GM21367 (cell line): ENCODE results near the gene EFNA3.

Experiments used
- ATAC-seq: cut with Tn5 transposase; IDR thresholded peaks from one replicate; pipeline ENCODE4 v1.9.1; 2021; ENCODE audit not compliant: unreplicated experiment

Gene EFNA3

DNA sequence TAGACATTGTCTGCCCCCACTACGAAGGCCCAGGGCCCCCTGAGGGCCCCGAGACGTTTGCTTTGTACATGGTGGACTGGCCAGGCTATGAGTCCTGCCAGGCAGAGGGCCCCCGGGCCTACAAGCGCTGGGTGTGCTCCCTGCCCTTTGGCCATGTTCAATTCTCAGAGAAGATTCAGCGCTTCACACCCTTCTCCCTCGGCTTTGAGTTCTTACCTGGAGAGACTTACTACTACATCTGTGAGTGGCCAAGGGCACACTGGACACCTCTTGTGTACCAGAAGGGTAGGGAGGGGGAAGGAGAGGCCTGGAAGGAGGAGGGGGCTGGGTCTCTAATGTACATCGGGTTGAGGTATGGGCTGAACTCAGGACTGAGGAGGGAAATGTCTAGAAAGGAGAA, 11.9 kb upstream of the EFNA3 start:
- no peak for ATAC-seq

DNA sequence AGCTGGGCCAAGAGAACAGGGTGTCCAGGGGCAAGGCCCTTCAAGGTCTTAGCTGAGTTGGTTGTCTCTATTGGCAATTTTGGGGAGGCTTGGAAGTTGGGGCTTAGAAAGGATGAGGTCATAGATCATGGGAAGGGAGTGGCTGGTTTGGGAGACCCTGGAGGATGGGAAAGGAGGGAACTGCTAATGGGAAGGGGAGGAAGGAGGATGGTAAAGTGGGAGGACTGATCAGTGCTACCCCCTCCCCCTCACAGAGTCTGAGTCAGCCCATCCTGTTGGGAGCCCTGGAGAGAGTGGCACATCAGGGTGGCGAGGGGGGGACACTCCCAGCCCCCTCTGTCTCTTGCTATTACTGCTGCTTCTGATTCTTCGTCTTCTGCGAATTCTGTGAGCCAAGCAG, 10.0 kb upstream of the EFNA3 start:
- ATAC-seq = no peak

DNA sequence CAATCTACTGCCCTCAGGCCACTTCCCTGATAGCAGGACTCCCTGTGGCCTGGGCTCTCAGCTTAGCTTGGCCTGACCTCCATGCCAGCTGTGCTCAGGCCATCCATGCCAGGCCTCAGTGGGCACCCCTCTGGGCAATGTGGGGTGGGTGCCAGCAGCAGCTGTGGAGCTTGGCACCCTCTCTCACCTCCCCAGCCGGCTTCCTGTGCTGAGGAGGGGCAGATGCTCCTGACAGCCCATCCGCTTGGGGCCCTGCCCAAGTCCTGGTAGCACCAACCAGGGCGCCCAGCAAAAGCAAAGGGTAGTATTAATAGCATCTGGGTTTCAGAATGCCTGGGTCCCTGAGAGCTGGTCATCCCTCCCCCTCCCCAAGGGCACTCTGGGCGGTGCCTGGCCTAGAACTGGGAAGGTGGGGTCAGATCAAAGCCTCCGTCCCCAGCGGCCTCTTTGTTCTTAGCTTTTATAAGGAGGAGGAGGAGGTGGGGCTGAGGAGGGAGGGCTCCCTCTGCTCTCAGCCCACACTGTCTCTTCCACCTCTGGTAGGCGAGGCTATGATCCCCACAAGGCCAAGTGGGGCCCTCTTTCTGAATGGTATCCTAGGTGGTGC, 9.0 kb upstream of the EFNA3 start:
- no peak for ATAC-seq

DNA sequence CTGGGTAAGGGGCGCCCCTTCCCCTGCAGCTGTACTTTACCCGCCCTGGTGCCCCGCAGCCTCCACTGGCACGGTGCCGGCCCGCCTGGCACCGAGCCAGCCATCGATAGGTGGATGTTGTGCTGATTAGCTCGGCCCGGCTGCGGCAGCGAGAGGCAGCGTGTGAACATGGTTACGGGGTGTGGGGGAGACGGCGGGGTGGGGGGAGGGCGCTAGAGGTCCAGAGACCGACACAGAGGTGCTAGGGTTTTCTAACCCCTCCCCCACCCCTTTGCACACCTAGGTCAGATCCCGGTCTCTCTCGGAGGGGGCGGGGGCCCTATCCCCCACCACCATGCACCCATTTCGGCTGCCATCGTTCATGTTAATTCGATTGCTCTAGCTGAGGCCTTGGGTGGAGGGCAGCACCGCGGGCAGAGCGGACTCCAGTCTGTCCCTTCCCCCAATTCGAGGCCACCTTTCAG, 8.4 kb upstream of the EFNA3 start:
- ATAC-seq = no peak

DNA sequence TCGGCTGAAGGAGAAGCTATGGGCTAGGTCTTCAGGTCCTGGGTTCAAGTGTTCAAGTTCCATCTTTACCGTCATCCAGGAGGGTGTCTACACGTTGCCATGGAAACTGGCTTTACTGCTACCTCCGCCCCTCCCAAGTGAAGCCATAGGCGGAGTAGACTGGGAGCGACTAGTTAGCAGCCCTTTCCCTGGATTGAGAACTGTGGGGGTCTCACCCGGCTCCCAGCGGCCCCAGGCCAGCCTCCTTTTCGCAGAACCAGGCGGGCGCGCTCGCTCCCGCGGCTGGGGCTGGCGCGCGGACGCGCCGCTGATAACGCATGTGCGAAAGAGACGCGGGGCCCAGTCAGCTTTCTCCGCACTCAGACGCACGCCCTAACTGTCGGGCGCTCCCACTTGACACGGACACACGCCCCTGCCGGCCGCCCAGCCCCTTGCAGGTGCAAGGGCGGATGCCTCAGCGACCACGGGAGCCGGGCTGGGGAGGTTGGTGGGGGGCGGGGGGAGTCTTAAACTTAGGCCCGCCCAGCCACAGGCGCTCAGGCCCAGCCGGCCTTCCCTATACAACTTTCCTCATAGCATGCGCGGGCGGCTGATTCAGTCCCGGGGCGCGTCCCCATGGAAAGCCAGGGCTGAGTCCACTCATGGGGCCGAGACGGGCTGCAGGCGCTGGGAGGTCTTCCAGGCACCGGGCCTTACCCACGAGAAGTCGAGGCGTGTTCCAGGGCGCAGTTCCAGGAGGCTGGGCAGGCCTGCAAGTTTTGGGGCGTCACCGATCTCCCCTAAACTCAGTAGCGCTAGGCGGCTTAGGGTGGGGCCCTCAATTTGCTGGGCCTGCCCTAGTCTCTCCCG, 7.7 kb upstream of the EFNA3 start:
- ATAC-seq = no peak

DNA sequence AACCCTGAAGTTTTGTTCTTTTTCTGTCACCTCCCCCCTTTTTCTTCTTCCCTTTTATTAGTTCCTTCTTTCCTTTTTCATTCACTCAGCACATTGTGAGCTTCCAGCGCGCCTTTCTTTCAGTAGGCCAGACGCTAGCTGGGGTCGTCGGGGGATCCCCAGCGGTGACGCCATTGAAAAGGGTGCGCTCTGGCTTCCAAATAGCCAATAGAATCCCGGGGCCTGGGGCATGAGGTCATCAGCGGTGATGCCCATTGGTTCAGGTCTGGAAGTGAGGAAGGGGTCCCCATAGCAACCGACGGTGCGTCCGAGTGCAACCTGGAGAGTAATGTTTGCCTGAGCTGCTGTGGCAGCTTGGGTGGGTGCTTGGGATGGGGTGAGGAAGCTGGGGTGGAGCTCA, 6.9 kb upstream of the EFNA3 start:
- ATAC-seq = no peak

DNA sequence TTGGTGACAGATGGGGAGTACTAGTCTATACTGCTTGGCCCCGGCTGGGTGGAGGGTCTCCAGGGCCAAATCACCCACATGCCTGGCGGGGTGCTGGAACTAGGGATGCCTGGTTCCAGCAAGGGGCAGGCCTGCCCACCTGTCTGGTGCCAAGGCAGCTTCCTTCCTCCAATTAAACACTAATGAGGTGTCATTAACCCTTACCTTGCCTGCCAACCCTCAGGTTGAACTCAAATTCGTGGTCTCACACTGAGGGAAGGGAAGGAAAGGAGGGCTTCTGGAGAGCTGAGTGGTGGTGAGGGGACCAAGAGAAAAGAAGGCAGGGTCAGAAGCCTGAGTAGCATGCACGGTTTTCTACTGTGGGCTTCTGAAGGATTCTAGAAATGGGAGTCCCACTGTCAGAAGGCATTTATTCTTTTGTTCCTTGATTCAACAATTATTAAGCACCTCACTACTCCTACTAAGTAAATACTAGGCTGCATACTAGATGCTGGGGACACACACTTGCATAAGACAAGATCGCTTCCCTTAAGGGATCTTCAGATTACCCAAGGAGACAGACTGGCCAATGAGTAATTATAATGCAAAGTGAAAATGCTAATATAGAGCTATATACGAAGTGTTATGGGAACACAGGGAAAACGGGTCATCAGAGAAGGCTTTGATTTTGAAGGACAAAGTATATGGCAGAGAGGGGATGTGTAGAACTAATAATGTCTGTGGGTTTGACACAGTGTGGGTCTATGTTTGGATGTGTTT, 5.9 kb upstream of the EFNA3 start:
- no peak for ATAC-seq

DNA sequence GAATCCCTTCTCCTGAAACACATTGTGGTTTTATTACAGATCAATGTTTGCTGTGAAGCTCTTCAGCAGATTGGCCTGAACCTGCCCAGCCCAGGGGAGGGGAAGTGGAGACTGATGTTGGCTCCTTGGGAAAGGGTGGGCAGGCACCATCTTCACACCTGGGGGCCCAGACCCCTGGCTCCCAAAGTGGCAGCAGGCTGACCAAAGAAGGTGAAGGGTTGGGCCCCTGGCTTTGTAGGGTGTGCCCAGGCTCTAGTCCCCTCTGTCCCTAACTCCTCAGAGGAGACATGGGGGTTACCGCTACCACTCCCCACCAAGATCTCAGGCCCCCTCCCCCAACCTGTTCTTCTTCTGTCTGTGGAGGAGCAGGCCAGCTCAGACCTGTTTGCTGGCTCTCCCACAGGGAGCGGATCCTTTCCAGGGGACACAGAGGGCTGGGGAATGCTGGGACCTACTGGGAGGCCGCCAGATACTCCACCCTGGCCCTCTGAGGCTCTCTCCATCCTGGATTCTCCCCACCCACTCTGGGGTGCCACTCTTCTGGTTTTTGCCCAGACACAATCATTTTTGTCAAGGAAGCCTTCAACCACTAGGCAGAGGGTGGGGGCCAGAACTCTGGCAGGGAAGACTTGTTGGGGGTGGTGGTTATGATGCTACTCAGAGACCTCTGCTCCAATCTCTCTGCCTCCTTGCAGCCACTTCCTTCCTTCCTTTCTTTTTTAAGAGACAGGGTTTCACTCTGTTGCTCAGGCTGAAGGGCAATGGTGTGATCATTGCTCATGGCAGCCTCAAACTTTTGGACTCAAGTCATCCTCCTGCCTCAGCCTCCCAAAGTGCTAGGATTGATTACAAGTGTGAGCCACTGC, 5.0 kb upstream of the EFNA3 start:
- ATAC-seq = no peak

DNA sequence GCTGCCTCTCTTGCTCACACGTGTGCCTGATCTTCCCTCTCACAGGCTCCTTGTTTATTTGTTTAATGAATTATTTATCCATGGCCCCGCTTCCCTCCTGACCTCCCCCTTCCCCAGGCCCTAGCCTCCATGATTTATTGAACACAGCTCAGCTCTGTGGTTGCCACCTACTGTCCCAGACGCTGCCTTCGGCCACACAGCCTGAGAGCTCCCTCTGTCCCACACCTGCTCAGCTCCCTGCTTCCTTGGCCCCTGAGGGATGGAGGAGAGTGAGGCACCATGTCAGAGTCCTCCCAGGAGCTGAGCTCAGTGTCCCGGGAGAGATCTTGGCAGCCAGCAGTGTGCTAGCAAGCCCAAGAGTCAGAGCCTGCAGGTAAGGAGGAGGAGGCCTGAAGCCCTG, 3.1 kb upstream of the EFNA3 start:
- no peak for ATAC-seq

DNA sequence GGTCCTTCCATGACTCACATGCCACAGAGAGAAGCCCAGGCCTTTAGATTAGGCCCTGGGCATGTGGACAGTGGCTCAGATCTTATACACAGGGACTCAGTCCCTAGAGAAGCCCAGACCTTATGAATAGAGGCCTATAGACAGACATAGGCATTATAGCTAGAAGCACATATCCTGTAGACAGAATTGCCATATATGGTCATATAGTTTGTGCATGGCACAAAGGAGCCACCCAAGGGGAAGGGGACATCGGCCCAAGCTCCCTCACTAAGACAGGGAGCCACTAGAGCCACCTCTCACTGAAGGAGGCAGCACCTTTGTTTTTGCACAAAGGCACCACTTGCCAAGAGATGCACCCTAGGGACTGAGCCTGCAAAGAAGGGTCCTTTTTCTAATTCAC, 2.3 kb upstream of the EFNA3 start:
- ATAC-seq = no peak

DNA sequence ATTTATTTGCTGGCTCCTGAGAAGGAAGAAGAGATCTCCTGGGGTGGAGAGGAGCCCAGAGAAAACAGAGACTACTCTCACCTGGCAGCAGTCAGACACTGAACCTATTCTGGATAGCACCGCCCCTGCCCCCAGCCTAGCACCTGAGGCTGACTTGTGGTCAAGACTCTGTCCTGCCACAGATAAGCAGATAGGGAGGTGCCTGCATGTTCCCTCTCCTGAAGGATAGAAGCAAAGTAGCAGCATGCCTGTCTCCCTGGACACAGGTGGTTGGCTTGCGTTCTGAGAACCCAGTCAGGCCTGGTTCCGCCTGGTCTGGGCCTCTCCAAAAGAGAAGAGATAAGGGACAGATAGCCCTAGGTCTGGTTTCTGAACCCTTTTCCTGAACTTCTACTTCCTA, 1.3 kb upstream of the EFNA3 start:
- ATAC-seq = no peak

DNA sequence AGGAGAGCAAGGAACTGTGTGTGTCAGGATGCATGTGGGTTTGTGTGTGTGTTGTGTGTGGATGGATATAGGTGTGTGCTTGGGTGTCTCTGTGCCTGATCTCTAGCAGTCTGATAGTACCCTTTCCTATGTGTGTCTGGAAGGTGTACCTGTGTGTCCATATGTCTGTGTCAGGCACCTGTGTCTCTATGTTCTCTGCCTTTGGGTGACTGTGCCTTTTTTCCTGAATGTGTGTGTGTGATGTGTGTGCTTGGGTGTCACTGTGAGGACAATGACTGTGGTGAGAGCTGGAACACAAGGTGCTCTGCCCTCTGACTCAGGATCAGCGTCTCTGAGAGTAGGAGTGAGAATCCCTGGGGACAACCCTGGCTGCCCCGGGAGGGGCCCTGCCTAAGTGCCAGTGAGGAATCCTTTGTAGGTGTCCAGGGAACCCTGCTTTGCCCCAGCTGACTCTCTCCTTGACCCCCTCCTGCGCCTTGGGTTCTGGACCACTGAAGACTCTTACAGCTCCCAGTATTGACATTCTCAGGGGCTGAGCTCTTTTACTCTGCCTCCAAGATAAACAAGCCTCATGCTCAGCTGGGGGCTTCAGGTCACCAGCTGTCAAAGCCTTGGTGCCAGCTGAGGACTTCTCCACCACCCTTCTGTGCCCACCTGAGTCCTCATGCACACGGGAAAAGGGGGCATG, 735 bp upstream of the EFNA3 start:
- ATAC-seq = no peak

DNA sequence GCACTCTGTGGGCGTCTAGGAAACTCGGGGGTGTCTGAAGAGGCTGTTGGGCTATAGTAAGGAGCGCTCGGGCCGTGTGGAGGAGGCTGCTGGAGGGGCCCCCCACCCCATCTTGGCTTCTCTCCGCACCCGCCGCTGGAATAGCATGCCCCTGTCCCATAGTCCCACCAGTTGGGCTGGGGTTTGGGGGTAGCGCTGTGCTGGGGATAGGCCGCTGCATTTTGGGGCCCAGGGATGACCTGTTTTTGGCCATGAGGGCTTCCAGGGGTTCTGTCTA, 511 bp downstream of the EFNA3 start:
- ATAC-seq = no peak

DNA sequence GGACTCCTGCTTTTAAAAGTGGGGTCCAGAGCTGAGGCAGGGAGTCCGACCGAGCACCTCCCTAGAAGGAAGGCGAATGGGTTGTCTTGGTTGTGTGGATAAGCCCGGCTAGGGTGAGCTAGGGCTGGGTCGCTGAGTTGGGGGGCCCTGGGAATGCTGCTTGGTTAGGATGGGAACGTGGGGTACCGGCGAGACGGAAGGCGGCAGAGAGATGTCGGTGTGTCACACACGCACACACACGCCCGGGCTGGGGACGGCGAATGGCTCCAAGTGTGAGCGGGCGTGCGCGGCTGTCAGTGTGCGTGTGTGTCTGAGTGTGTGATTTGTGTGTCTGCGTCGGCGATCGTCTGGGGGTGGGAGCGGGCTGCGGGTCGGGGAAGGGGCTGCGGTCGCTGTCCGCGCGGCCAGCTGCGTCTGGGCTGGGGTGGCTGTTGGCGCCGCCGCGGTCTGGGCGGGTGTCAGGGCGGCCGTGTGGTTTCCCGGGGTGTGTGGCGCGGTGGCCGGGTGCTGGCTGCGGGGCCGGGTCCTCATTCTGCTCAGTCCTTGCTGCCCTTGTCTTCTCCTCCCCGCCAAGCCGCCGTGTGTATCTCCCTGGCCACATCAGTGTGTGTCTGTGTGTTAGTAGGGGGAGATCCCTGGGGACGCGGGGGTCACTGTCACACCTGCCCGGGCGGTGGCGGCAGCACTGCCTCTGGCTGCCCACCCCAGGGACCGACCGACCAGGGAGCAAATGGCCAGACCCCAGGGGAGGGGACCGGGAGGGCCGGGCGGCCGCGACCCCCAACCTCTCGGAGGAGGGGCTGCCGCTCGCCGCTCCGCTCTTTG, 1.1 kb downstream of the EFNA3 start:
- ATAC-seq = no peak

DNA sequence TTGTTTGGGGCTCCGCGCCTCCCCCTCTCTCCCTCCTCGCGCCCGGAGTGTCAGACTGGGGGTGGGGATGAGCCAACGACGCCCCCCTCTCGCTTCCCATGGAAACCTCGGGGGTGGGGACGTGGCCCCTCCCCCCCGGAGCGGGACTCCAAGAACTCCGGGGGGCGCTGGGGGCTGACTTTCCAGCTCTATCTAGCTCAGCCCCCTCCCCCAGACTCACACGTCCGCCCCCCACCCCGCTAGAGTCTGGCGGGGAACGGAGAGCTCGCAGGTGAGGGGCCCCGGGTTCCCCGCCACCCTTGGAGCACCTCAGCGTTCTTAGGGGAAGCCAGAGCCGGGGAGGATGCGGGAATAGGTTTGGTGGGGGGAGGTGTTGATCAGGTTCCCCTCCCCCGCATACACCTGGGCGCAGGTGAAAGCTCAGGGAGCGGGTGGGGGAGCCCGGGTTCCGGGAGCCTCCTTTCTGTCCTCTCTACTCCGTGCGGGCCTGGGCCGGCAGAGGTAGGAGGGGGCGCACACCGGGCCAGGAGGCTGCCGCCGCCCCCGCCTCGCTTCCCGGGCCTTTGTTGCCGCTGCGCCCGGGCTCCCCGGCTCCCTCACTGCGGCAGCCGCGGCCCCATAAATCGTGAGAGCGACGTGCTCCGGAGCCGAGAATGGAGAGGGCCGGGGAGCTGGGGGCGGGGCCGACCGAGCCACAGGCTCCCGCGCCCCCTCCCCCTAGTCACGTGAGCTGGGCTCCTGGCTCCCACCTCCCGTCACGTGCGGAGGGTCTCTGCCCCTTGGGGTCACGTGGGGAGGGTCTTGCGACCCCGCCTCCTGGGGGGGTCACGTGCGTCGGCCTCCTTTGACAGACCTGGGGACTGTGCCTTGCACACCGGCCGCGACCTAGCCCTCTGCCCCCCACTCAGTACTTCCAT, 1.9 kb downstream of the EFNA3 start:
- ATAC-seq = no peak

DNA sequence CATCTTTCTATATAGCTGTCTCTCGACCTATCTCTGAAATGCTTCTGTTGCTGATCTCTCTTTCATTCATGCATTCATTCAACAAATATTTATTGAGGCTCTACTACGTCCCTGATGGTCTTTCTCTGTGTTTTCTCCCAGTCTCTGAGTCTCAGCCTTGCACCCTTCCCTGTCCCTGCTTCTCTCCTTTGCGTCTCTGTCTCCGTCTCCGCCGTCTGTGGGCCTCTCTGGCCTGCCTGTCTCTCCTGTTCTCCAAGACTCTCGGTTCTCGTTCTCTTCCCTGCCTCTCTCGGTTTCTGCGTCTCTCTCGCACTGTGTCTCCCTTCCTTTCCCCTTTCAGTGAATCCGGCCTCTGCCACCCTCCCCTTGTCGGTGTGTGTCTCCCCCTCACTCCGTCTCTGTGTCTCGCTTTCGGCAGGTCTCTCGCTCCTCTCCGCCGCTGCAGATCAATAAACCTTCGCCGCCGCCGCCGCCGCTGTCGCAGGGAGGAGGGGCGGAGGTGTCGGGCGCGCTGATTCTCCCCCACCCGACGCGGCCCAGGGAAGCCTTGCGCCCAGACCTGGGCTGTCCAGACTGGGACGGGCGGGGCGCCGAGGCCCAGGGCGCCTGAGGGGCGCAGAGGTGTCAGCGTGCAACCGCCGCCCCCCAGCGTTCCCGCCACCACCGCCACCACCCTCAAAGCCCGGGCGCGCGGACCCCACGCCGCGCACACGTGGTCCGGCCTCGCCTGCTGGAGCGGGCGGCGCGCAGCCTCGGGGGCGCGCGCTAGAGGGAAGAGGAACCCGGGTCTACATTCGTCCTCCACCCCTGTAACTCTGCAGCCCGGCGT, 3.0 kb downstream of the EFNA3 start:
- ATAC-seq = no peak

DNA sequence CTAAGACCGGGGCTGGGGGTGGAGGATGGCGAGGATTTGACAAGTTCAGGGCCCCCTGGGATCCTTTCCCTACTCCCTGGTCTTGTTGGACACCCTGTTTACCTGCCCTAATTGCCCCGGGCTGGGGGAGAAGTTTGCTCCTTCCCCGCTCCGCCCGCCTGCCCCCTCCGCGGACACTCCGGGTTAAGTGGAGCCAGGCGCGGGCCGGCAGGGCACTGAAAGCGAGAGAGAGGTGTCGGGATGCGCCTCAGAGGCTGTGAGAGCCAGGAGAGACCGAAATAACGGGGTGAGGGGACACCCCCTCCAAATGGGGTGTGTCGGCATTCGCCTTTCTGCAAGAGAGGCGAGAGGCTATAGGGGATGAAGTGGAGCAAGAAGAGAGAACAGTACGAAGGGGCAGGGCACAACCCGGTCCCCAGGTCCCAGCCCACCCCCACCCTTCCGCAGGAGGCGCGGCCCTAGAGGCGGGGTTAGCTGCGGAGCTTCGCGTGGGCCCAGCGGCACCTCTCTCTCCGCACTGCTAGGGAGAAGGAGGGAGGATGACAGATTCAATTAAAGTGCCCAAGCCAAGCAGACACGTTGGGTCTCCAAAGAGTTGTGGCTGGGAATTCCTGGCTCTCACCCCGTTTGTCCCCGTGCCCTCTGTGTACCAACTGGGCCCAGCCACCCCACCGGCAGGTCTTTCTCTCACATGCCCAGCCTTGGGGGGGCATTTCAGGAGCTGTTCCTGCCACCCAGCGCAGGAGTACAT, 3.8 kb downstream of the EFNA3 start:
- ATAC-seq = no peak
